Bronchial epithelial cell (primary cell): ENCODE results near the gene DPP6. TPM values are rescaled to one million over a fixed set of nuclear protein-coding genes. Genes with fewer than 3 reads are reported as not detected.

ENCODE experiments used
- DNase-seq: peaks from one replicate; pipeline ENCODE4 v3.0.0-alpha.2; 2010; ENCODE audit warnings: low read depth
- FAIRE-seq: peaks from 2 replicates; lab custom pipeline; 2011; peaks lifted over from hg19 to GRCh38; lab: Jason Lieb, UNC
- H3K27me3 ChIP-seq: 2 replicates; pipeline ENCODE4 v1.5.1; 2011; ENCODE audit warnings: low read length; ENCODE audit not compliant: control insufficient read depth, insufficient read depth
- H3K36me3 ChIP-seq: 2 replicates; pipeline ENCODE4 v1.5.1; 2011; ENCODE audit warnings: low read length; ENCODE audit not compliant: control insufficient read depth, insufficient read depth
- H3K4me3 ChIP-seq: 2 replicates; pipeline ENCODE4 v1.5.1; 2011; ENCODE audit warnings: mild to moderate bottlenecking, low read depth, low read length, control low read depth
- CTCF ChIP-seq: IDR thresholded peaks from 2 replicates; pipeline ENCODE4 v1.5.1; 2011; ENCODE audit warnings: mild to moderate bottlenecking, moderate library complexity, low read length, control low read depth, inconsistent platforms; ENCODE audit not compliant: insufficient read depth, severe bottlenecking
- total RNA-seq: library from RNA; depleted of rRNA; stranded (reverse); fragments of >200 nt; gene quantifications from 2 replicates; pipeline ENCODE4 v1.2.1, GENCODE V29; 2014

Gene DPP6
- total RNA-seq, 1 donor from 2014 or later: not detected

- no peaks in the 10 kb centered on the region for H3K27me3 ChIP-seq
- no peak overlapping the region for H3K4me3 ChIP-seq
- no peaks in the 10 kb centered on the region for H3K36me3 ChIP-seq
- TF ChIP-seq CTCF: no peak
- FAIRE-seq (no peak), DNase-seq (no peak)
Observed at GRCh38 chr7:154195266-154195665, 143.1 kb downstream of the DPP6 start.

GRCh38 chr7:154198481-154198880, 146.3 kb downstream of the DPP6 start:
- Histone ChIP-seq H3K27me3 (no peaks in the 10 kb centered on the region), H3K36me3 (no peaks in the 10 kb centered on the region), H3K4me3 (no peak overlapping the region)
- TF ChIP-seq CTCF: no peak
- FAIRE-seq (no peak), DNase-seq (no peak)

GRCh38 chr7:154200241-154200640, 148.0 kb downstream of the DPP6 start:
- no peak for TF ChIP-seq CTCF
- H3K4me3 ChIP-seq: no peak overlapping the region
- no peak for DNase-seq
- FAIRE-seq: no peak
- no peaks in the 10 kb centered on the region for H3K36me3 ChIP-seq
- H3K27me3 ChIP-seq: no peaks in the 10 kb centered on the region

- FAIRE-seq (no peak), DNase-seq (no peak)
- TF ChIP-seq CTCF: no peak
- Histone ChIP-seq H3K27me3 (no peaks in the 10 kb centered on the region), H3K36me3 (no peaks in the 10 kb centered on the region), H3K4me3 (no peak overlapping the region)
Observed at GRCh38 chr7:154202002-154202401, 149.8 kb downstream of the DPP6 start.

- Histone ChIP-seq H3K36me3 (no peaks in the 10 kb centered on the region), H3K4me3 (no peak overlapping the region), H3K27me3 (no peaks in the 10 kb centered on the region)
- DNase-seq (no peak), FAIRE-seq (no peak)
- TF ChIP-seq CTCF: no peak
Observed at GRCh38 chr7:154204046-154204445, 151.8 kb downstream of the DPP6 start.

GRCh38 chr7:154212861-154213260, 160.7 kb downstream of the DPP6 start:
- FAIRE-seq (no peak), DNase-seq (no peak)
- no peak for TF ChIP-seq CTCF
- Histone ChIP-seq H3K27me3 (no peaks in the 10 kb centered on the region), H3K4me3 (no peak overlapping the region), H3K36me3 (no peaks in the 10 kb centered on the region)
